ENCODE data around the gene RACK1.

DNA sequence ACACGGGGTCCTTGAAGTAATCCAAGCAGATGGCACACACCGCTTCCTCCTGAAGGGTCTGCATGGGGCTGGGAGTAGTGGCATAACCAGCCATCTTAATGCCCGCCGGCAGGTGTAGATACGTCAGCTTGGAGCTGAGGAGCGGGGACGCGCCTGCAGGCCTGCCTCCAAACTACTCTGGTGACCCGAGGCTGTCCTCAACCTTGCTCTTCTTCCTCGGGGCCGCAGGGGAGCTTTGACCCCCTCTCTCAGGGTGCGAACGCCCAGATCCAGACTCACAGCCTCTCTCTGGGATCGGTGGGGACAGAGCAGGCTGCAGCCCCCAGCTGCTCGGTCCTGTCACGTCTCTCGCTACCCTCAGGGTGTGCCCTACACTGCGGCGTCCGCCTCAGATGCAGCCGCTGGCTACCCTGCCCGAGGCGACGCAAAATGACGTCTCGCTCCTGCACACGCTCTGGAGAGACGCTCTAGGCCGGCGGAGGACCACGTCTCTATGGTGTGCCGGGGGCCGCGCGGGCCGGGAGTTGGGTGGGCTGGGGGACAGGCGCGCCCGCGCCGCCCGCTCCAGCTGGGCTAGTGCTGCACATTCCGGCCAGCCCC lies 17.1 kb upstream of the RACK1 start, which contains the start of gene TRIM52:
- TF ChIP-seq, protein P1, sequence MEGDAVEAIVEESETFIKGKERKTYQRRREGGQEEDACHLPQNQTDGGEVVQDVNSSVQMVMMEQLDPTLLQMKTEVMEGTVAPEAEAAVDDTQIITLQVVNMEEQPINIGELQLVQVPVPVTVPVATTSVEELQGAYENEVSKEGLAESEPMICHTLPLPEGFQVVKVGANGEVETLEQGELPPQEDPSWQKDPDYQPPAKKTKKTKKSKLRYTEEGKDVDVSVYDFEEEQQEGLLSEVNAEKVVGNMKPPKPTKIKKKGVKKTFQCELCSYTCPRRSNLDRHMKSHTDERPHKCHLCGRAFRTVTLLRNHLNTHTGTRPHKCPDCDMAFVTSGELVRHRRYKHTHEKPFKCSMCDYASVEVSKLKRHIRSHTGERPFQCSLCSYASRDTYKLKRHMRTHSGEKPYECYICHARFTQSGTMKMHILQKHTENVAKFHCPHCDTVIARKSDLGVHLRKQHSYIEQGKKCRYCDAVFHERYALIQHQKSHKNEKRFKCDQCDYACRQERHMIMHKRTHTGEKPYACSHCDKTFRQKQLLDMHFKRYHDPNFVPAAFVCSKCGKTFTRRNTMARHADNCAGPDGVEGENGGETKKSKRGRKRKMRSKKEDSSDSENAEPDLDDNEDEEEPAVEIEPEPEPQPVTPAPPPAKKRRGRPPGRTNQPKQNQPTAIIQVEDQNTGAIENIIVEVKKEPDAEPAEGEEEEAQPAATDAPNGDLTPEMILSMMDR (IDR thresholded peaks at IDR 0.05; ENCODE audit: insufficient read depth, low read length) = no peak
- TF ChIP-seq POLR2AphosphoS5 (IDR thresholded peaks at IDR 0.05; ENCODE audit: low read depth) = peak; percentile 93
